ENCODE measurements around the gene RAPGEF6. TPM values are rescaled to one million over a fixed set of nuclear protein-coding genes. Genes with fewer than 3 reads are reported as not detected.

The RAPGEF6 gene
- total RNA-seq, 4 donors from 2014 or later, result 16.7 to 104 (median 22.6) TPM

- H3K27me3 ChIP-seq, result no peaks in the 10 kb centered on the region
- no peak for DNase-seq
- peaks cover 0 to 12% (median 0%) of the 10 kb centered on the region in 3 donors for H3K36me3 ChIP-seq
- TF ChIP-seq POLR2A (IDR thresholded peaks at IDR 0.05) (no peak), CTCF (IDR thresholded peaks at IDR 0.05) (peak in 4 of 6 experiments; percentile 25 to 32 (median 28))
- H3K27ac ChIP-seq, result no peak overlapping the region
- no peak overlapping the region for H3K4me3 ChIP-seq
- no peaks in the 10 kb centered on the region for H3K9me3 ChIP-seq
- H3K4me1 ChIP-seq, result no peaks in the 10 kb centered on the region
These were observed 212.0 kb downstream of the RAPGEF6 start for GRCh38 chr5:131423056-131423455.

GRCh38 chr5:131419877-131420276 lies 215.2 kb downstream of the RAPGEF6 start:
- no peak for TF ChIP-seq POLR2A (IDR thresholded peaks at IDR 0.05)
- no peak for TF ChIP-seq CTCF (IDR thresholded peaks at IDR 0.05)
- H3K9me3 ChIP-seq, result no peaks in the 10 kb centered on the region

GRCh38 chr5:131418846-131419245 lies 216.2 kb downstream of the RAPGEF6 start:
- Histone ChIP-seq H3K27me3 (no peaks in the 10 kb centered on the region), H3K4me3 (no peak overlapping the region), H3K9me3 (no peaks in the 10 kb centered on the region), H3K4me1 (peaks cover 0 to 7% (median 0%) of the 10 kb centered on the region in 4 donors), H3K36me3 (peaks cover 0 to 6% (median 0%) of the 10 kb centered on the region in 3 donors), H3K27ac (no peak overlapping the region)
- DNase-seq, result no peak
- TF ChIP-seq CTCF (IDR thresholded peaks at IDR 0.05) (no peak), POLR2A (IDR thresholded peaks at IDR 0.05) (no peak)

More at GRCh38 chr5:131419877-131420276, 215.2 kb downstream of the RAPGEF6 start:
- no peak overlapping the region for H3K4me3 ChIP-seq
- H3K27ac ChIP-seq, result no peak overlapping the region
- H3K4me1 ChIP-seq, result no peaks in the 10 kb centered on the region
- H3K27me3 ChIP-seq, result no peaks in the 10 kb centered on the region
- H3K36me3 ChIP-seq, result peaks cover 0 to 6% (median 0%) of the 10 kb centered on the region in 3 donors
- DNase-seq, result no peak

GRCh38 chr5:131417240-131417869 lies 217.7 kb downstream of the RAPGEF6 start:
- H3K4me3 ChIP-seq, result no peak overlapping the region
- no peaks in the 10 kb centered on the region for H3K27me3 ChIP-seq
- no peaks in the 10 kb centered on the region for H3K9me3 ChIP-seq
- H3K4me1 ChIP-seq, result peaks cover 0 to 8% (median 0%) of the 10 kb centered on the region in 4 donors
- TF ChIP-seq CTCF (IDR thresholded peaks at IDR 0.05), result peak; percentile 73 to 92 (median 84)
- no peak for TF ChIP-seq POLR2A (IDR thresholded peaks at IDR 0.05)
- H3K27ac ChIP-seq, result no peak overlapping the region
- peak; percentile 79 to 94 (median 83) for DNase-seq
- peaks cover 0 to 12% (median 0%) of the 10 kb centered on the region in 3 donors for H3K36me3 ChIP-seq

- H3K4me3 ChIP-seq, result no peak overlapping the region
- no peaks in the 10 kb centered on the region for H3K9me3 ChIP-seq
- no peaks in the 10 kb centered on the region for H3K27me3 ChIP-seq
- no peak for DNase-seq
- peaks cover 0 to 8% (median 0%) of the 10 kb centered on the region in 4 donors for H3K4me1 ChIP-seq
- H3K27ac ChIP-seq, result no peak overlapping the region
- H3K36me3 ChIP-seq, result peaks cover 0 to 12% (median 0%) of the 10 kb centered on the region in 3 donors
- TF ChIP-seq POLR2A (IDR thresholded peaks at IDR 0.05) (no peak), CTCF (IDR thresholded peaks at IDR 0.05) (no peak)
These were observed 218.3 kb downstream of the RAPGEF6 start for GRCh38 chr5:131416729-131417128.
